ENCODE measurements around the gene LMO7.
A peak's percentile ranks its signal among the peaks of the same experiment; 100 is the strongest.

The LMO7 gene

DNA sequence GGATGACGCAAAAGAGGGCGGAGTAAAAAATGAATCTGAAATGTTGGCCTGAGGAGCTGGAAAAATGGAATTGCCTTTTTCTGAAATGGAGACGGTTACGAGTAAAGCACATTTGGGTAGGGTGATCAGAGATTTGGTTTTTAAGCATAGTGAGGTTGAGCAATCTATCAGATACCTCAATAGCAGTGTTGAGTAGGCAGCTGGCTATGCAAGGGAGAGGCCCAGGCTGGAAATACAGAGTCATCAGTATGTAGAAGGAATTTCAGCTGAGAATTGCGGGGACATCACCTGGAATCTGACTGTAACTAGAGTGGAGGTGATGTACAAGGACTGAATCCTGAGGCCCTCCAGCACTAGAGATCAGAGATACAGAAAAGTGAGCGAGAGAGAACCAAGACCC lies 224.8 kb downstream of the LMO7 start:
- DNase-seq = no peak

DNA sequence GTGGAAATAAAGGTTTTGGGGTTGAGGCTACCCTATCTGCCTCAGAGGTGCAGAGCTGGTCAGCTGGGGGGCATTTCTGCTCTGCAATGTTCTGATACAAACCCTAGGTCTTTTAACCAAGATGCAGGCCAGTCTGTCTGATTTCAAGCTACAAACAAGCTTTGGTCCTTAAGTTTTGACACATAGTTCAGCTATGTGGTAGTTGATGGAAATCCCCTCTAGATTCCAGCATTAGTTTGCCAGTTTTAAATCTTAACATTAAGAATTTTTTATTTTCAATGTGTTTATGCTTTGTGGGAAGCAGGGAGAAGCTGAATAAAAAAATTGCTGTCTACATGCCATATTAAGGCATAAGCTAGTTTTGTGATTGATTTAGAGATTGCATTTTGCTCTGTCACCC lies 225.7 kb downstream of the LMO7 start:
- DNase-seq = no peak

DNA sequence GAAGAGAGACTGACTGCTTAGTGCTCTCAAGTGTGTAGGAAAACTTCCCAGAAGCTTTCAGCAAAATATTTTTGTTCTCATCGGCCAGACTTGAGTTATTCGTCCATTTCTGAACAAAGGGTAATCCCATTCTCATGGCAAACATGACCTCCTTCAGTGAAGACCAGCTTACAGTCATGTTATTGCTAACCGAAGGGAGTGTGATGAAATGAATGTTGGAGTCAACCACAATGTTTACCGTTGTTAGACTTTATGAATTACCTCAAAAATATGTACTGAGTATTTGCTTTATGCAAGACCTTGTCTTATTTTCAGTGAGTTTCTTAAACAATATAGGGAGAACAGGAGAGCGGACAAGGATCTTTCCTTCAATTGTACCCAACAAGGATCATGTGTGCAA lies 228.6 kb downstream of the LMO7 start:
- DNase-seq = no peak

DNA sequence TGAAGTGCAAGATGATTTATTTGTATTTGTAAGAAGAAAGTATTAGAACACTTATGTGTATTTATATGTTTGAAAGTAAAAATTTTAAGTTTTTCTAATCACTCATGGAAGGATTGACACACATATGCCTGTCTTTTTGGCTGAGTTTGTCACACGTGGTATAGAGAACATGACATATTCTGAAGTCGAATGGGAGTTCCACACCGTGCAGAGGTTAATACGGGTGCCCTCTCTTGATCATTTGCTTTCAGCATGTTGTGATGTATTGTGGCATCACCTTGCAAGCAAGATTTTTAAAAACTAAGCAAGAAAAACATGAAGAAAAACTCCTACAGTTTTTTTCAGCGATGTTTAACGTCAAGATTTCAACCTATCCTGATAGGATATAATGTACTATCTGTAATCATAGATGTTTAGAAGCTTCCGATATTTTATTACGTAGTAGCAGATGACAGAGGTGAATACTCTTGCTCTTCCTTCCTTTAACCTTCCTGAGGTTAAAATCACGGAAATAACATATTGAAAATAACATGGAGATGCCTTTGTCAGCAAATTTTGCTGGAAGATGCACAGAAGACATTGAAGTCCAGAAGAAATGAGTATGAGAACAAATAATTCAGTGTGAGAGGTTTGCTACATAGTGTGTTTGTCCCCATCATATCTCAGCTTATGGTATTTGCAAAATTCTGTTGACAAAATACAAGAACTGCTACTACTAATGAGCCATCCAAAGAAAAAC lies 231.4 kb downstream of the LMO7 start:
- DNase-seq = no peak

DNA sequence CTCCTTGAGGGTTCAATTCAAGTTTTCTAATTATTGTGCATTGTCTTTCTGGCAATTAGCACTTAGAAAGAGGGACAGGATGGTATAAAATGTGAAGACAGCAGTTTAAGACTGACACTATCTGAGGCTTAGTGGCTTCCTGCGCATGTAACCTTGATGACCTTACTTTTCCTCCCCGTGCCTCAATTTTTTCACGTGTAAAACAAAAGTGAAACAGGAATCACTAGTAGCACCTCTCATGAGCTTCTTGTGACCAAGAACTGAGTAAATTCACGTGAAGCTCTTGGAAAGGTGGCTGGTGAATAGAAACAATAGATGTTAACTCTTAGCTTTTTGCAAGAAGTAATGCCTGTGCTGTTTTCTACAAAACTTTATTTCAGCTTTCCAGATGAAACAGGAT lies 233.9 kb downstream of the LMO7 start:
- no peak for DNase-seq

DNA sequence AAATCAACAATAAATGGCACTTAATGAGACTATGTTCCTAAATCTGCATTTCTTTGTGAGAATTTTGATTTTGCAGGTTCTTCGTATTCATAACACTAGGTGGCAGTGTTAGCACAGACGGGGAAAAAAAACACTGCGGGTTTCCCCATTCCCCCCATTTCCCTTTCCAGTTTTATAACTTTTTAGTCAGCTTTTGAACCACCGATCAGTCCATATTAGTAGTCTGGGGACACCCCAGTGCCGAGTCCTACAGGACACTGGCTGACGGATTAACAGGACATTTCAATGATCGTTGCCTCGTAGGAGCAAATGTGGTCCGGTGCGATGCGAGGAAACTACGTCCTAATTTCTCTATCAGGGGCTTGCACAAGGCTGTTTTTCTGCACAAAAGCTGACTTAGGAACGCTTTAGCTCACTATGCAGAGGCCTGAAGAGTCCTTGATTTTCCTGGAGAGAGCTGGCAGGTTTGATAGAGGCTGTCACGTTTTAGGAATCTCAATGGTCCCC lies 234.3 kb downstream of the LMO7 start:
- no peak for DNase-seq

DNA sequence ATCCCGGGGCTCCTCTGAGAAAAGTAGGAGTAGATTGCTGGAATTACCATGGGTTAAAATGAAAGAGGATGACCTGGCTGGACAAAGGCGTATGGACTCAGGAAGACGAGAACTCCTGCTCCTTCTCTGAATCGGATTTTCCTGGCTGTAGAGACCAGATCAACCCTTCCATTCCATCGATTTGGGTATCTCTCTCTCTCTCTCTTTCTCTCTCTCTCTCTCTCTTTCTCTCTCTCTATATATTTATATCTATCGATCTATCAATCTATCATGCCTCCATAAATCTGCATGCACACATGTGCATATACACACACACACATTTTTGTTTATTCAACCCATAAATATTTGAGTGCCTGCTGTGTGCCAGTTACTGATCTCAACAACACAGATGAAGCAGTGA lies 234.9 kb downstream of the LMO7 start:
- no peak for DNase-seq

DNA sequence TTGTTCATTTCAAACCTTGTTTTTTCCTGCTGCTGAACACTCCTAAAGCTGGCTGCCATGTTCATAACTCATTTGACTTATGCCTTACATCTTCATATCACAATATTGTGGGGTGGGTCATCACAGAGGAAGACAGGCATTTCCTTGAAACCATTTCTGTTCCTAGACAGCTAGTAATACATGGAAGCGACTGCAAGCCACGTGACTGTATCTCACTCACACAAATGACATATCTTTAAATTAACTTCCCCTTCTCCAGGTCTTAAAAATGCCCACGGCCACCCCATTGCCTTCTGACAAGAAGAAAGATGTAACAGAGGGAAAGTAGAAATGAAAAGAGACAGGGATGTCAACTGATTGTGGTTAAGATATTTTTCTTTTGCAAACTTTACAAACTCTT lies 236.8 kb downstream of the LMO7 start:
- no peak for DNase-seq

DNA sequence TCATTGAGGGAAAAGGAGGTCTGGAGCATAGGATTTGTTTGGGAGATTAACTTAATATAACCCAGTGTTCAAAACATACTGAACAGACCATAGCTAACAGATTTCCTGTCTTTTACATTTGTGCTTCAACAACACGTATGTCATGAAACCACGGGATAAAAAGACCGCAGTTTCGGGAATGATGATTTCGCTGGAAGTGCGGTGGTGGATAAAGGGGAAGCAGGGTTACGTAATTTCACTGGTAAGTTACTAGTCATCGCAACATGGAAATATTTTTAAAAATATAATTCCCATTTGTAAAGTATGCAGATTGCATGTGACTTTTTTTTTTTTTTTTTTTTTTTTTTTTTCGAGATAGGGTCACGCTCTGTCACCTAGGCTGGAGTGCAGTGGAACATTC lies 237.4 kb downstream of the LMO7 start:
- no peak for DNase-seq

DNA sequence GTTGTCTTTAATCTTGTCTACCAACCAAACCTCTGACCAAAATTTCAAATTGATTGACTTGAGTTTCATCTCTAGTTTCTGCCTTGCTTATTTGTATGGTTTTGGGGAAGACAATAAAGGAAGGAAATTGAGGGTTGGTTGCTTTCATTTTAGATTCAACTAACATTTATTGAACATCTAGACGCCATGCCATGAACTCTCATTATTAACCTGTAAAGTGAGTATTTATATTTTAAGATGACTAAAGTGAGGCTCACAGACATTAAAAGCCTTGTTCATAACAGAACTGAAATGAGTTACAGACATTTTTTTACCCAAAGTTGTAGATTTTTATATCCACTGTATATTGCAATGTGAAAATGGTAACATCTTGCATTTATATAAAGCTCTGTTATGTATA lies 239.3 kb downstream of the LMO7 start:
- no peak for DNase-seq

DNA sequence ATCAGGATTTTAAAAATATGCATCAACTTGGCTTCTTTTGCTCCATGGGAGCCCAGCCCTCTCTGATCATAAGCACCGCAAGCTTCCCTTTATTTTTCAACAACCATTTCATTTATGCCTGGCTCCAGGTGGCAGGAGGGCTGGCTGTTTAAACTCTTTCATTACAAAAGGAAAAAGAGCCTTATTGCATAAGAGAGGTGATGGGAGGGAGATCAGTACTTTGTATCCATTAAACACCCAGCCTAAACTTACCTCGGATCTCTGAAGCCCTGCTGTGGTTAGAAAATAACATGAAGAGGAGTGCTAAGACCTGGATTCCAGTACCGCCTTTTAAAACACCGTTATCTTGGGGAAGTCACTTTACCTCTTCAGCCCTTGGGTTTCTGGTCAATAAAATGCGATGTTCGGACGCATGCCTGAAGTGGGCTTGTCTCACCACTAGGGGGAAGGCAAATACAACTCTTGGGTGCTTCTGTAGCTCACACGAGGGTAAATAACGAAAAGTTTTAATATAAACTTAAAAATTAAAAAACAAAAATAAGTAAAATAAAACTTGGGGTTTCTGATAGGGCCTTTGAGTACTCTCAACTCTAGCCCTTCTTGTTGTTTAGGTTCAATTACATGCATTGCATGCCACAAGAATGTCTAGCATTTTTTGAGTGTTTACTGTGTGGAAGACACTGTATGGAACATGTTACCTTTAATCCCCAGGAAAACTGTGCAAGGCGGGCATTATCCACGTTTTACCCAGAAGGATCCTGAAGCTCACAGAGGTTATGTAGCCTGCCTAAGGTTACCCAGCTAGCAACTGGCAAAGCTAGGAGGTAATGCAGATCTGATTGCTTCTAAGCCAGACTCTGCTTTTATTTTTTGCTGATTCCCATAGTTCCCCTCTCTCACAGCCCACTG lies 240.3 kb downstream of the LMO7 start:
- DNase-seq = peak; percentile 22

DNA sequence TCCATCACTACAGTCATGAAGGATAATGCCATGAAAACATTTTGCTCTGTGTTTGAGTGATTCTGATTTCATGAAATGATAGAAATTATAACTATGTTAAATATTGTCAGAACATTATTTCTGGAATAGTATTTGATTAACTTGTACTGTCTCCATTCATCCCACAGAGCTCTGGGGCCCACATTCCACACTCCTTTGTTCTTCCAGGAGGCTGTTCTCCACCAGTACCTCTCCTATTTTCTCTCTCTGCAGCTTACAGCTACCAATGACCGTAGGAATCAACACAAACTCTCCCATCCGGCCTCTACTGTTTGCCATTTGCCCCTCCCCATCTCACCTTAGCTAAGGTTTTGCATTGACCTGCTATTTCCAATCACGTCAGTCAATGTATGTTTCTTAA lies 240.9 kb downstream of the LMO7 start:
- no peak for DNase-seq

DNA sequence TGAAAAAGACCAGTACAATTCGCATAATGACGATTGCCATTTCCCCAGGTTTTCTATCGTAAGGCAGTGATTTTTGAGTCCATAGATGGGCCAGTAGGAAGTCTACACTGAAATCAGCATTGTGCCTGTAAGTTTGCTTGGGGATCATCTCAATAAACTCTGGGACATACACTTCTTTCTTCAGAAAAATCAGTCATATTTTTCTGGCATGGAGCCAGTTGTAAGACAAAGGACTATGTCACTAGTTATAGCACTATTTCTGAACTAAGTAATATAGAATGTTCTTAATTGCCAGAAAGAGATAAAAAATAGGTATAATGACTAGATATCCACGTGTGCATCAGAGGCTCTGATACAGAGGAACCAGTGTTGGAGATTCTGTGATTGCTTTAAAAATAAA lies 243.5 kb downstream of the LMO7 start:
- DNase-seq = no peak

DNA sequence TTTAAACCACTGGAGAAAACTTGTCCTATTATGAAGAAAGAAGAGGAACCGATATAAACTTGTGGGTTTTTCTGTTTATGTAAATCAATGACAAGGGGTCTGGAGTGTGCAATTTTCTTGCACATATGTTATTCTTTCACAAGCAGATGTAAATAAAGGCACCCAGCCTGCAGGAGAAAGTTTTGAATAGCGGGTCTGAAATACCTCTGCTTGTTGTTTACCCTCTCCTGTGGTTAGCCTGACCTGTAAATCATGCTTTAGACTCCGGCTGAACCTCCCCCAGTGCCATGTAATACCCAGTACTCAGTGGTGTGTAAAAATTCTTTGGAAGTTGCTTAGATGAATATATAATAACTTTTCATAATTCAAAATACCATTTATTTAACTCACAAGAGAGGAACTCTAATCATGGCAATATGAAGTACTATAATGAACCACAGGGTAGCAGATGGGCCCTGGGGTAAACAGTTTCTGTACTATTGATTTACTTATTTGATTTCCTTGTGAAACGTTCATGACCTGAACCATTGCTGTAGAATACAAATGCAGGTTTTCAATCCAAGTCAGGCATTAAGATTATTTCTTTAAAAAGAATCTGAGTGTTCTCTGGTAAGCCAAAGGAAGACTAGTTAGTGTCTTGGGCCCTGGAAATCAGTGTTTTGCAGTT lies 245.1 kb downstream of the LMO7 start:
- no peak for DNase-seq

DNA sequence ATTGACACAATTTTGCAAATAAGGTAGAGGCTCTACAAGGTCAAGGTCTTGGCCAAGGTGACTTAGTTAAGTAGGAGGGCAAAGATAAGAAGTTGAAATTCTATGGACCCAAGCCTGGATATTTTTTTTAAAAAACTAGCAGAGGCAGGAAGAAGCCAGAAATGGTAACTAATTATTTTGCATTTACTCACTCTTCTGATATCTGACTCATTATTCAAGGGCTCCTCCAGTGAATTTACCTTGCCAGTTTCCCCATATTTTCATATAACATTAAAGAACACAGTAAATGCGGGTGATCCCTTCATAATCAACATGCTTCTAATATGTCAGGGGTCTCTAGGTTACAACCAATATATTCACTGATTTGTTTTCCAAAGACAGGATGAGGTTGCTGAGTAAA lies 246.1 kb downstream of the LMO7 start:
- no peak for DNase-seq

DNA sequence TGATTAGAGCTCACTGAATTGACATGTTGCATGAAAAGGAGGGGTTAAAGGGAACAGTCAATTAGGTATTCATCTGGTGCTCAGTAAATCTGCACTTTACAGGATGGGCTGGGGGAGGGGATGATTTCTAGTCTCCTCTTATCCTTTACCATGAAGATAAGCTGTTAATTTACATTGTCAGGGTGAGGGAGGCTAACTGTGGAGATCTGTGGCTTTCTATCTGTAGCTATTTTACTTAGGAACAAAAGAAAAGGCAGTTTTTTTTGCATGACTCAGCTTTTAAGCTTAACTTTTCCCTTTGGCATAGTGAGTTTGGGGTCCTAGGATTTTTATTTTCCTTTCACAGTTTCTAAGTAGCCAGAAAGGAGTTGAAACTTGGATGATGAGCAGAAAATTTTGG lies 253.3 kb downstream of the LMO7 start:
- DNase-seq = no peak

DNA sequence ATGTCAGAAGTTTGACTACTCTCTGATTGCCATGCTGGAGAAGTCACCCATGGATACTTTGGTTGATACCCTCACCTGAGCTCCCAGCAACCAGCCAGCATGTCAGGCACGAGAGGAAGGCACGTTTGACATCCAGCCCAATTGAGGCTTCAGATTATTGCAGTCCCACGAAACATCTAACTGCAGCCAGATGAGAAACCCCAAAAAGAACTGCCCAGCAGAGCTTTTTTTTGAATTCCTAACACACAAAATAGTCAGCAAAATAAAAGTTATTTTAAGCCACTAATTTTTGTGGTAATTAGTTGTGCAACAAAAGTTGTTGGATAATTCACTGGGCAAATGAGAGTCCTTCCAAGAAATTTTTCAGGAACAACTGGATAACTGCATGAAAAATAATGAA lies 259.0 kb downstream of the LMO7 start:
- no peak for DNase-seq

DNA sequence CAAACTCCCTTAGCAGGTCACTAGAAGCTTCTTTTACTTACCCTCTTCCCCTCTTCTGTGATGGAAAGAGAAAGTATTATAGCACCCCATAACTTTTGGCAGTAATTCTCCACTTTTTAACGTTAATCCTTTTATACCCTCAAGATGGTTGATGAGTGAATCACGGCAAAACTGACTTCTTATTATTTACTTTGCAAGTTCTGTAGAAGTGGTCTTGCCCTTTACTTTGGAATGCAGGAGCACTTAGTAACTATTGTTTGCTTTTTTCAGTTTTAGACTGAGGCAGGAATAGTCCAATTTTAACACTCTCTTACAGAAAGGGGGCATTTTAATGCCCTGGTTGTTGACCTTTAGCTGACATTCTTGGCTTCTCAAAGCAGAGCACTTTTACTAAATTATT lies 260.1 kb downstream of the LMO7 start:
- DNase-seq = no peak

DNA sequence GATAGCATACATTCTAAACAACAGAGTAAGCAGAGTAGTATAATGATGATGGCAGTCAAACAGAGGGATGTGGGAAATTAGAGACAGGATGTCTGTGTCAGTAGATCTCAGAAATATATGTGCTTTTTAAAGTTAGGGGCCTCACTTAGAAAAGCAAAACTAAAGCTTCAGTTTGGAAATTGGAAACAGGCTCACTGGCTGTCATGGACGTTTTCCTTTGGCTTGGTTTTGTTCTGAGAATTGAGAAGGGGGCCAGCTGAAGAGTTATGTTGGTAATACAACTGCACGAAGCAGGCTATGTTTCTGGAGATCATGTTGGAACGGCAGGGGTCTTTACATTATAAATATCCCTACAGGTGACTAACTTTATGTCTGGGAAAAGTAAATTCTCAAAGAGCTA lies 261.3 kb downstream of the LMO7 start:
- DNase-seq = no peak

DNA sequence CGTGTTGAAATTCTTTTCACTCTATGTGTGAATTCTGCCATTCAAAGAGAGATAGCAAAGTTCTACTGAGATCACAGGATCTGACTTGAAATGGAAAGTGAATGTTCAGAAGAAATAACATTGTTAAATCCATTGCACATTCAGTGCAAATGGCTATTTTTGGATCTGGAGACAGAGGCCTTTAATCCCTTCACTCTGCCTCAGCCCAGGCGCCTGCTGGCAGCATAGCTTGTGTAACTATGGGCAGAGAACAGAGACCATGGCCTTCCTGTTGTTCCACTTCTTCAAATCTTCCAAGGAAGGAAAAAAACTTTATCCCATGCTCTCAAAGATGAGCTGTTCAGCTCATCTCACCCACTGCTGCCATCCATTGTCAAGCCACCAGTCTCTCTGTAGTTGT lies 265.4 kb downstream of the LMO7 start:
- no peak for DNase-seq

DNA sequence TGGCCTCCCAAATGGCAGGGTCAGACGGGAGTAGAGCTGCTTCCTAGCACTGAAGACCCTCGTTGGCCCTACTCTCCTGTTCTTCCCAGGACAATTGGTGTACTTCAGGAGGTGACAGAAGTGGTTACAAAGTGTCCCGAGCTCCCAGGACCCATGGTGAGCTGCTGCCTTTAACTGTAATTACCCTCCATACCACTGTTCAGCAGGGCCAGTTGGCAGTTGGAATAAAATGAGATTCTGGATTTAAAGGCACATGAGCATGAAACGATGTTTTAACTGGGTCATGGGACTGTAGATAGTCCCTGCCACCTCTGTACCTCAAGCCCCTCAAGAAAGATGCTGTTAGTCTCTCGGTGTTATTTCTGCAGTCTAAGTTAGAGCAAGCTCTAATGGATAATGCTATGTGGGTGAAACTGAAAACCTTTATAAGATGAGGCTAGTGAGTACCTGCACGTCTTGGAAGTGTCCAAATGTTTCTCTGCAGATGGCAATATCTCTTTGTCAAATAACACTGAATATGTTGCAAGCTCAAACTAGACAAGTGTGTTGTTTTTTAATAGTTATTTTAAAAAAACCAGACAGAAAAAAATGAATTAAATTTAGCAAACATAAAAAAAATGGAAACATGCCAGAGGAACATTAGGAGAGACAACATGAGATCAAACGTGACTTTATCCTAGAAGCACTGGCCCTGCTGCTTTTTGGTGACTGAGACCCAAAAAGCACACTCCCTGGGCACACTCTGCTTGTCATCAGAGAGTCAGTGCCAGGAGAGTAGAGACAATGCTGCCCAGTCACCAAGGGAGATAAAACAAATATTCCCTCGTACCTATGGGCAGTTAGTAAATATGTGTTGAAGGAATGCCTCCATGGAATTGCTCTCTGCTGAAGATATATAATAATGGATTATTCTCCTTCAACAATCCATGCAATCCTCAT lies 266.3 kb downstream of the LMO7 start:
- no peak for DNase-seq

DNA sequence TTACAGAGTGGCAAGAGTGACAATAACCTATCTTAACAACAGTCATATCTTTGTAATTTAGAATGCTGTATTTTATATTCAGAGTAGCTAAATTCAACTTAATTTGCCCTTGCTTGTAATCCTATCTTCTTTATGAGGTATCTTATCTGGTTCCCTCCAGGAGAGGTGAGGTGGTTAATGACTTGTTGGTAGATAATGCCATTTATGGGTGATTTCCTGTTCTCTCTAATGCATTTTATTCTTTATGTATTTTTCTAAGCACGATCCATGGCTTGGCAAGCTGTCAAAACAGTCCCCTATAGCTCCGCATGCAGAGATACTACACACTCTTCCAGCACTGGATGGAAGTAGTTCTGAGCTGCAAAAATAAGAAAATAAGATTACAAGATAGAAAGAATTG lies 267.9 kb downstream of the LMO7 start:
- DNase-seq = no peak

All from T-helper 9 cell (primary cell).